Measurements from ENCODE around the gene NME7.

GRCh38 chr1:169249611-169250010, 118.0 kb downstream of the NME7 start:
- TF ChIP-seq CTCF (IDR thresholded peaks at IDR 0.05) (no peak), POLR2AphosphoS5 (IDR thresholded peaks at IDR 0.05) (no peak), POLR2A (IDR thresholded peaks at IDR 0.05) (no peak)
